BLaER1 (cell line): Measurements from ENCODE around the gene CRYZ.

Experiments used
- H3K27ac ChIP-seq: shearing (Covaris generic); formaldehyde crosslinking; 2 replicates; pipeline ENCODE4 v1.8.1; 2022
- H3K27me3 ChIP-seq: shearing (Covaris generic); formaldehyde crosslinking; 2 replicates; pipeline ENCODE4 v1.8.1; 2022
- H3K36me3 ChIP-seq: shearing (Covaris generic); formaldehyde crosslinking; 2 replicates; pipeline ENCODE4 v1.8.1; 2022
- H3K4me1 ChIP-seq: shearing (Covaris generic); formaldehyde crosslinking; 2 replicates; pipeline ENCODE4 v1.8.1; 2022
- H3K4me2 ChIP-seq: shearing (Covaris generic); formaldehyde crosslinking; 2 replicates; pipeline ENCODE4 v1.8.1; 2022
- H3K4me3 ChIP-seq: shearing (Covaris generic); formaldehyde crosslinking; 2 replicates; pipeline ENCODE4 v1.8.1; 2022
- H3K9ac ChIP-seq: shearing (Covaris generic); formaldehyde crosslinking; 2 replicates; pipeline ENCODE4 v1.8.1; 2022
- H3K9me3 ChIP-seq: shearing (Covaris generic); formaldehyde crosslinking; 2 replicates; pipeline ENCODE4 v1.8.1; 2022
- H4K20me1 ChIP-seq: shearing (Covaris generic); formaldehyde crosslinking; 2 replicates; pipeline ENCODE4 v1.8.1; 2022
- Cebpa-rat ChIP-seq: shearing (Covaris generic); IDR thresholded peaks from 2 replicates; pipeline ENCODE4 v1.8.1; 2022

The CRYZ gene, protein sequence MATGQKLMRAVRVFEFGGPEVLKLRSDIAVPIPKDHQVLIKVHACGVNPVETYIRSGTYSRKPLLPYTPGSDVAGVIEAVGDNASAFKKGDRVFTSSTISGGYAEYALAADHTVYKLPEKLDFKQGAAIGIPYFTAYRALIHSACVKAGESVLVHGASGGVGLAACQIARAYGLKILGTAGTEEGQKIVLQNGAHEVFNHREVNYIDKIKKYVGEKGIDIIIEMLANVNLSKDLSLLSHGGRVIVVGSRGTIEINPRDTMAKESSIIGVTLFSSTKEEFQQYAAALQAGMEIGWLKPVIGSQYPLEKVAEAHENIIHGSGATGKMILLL

DNA sequence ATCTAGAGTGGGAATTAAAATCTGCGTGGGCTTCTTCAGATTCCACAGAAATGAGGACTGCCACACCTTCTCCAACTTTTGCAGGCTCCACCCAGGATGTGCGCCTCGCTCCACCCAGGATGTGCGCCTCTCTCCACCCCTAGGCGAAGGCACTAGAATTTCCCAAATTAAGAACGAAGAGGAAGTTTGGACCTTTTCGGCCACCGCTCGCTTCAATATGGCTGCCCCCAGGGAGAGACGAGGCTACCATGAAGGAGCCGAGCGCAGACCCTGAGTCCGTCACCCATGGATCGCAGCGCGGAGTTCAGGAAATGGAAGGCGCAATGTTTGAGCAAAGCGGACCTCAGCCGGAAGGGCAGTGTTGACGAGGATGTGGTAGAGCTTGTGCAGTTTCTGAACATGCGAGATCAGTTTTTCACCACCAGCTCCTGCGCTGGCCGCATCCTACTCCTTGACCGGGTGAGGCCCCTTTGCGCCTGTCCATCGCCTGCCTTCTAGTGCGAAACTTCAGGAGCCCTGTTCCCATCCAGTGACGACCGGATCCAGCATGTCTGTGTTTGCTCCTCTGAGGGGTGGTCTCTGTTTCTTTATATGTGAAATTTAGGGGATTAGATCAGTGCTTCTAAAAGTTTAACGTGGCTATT, at the start of gene CRYZ, which contains the start of gene TYW3:
Gene CRYZ, minus strand, starts transcription at position 91 of the 644 bp plus-strand sequence. CDS start 8,229 bp downstream, outside the sequence.
Gene TYW3, plus strand, starts transcription at position 193 of the 644 bp plus-strand sequence. Its CDS starts 93 bp downstream, at position 286.
- Histone ChIP-seq H4K20me1 (no peaks in the 10 kb centered on the region), H3K9me3 (no peaks in the 10 kb centered on the region; the same call in 1 of the 2 replicates), H3K36me3 (peaks cover 16% of the 10 kb centered on the region), H3K4me1 (peaks cover 26% of the 10 kb centered on the region), H3K9ac (peak within 1 kb of the TSS; percentile 92), H3K27ac (peak within 1 kb of the TSS; percentile 92), H3K27me3 (no peaks in the 10 kb centered on the region), H3K4me3 (peak within 1 kb of the TSS; percentile 85), H3K4me2 (peak within 1 kb of the TSS; percentile 88)
- no peak for TF ChIP-seq Cebpa-rat

DNA sequence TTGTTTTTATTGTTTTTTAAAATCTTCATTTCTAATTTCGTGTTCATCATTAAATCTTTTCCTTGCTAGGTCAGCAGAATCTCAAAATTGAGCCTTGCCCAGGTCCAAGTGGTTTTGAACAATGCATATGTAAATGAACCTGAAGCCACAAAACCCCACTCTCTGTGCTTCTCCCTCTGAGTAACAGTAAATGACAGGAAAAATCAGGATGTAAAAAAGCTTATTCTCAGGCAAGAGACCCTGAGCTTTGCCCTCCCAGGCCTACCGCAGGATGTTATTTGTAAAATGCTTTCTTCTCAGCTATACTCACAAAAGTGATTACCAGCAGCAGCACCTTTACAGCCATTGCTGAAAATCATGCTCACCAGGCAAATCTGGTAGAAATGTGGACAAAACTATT, 47.7 kb upstream of the CRYZ start:
- TF ChIP-seq Cebpa-rat: no peak
- Histone ChIP-seq H3K9me3 (no peaks in the 10 kb centered on the region), H4K20me1 (no peaks in the 10 kb centered on the region), H3K4me1 (no peaks in the 10 kb centered on the region), H3K36me3 (no peaks in the 10 kb centered on the region), H3K27me3 (no peaks in the 10 kb centered on the region), H3K4me3 (no peak overlapping the region), H3K27ac (no peak overlapping the region), H3K4me2 (no peak overlapping the region), H3K9ac (no peak overlapping the region)

DNA sequence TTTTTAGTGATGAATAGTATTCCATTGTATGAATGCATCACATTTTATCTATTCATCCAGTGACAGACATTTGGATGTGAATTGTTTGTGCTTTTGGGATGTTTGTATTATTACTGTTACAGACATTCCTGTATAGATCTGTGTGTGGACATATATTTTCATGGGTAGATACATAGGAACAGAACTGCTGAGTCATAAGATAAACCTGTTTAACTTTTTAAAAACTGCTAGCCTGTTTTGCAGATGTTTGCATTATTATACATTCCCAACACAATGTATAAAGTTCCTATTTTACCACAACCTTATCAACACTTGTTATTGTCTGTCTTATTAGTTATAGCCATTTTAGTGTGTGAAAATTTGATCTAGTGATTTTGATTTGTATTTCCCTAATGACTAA, 46.9 kb upstream of the CRYZ start:
- no peak overlapping the region for H3K9ac ChIP-seq
- no peaks in the 10 kb centered on the region for H3K9me3 ChIP-seq
- no peak overlapping the region for H3K4me2 ChIP-seq
- no peaks in the 10 kb centered on the region for H3K4me1 ChIP-seq
- H3K27me3 ChIP-seq: no peaks in the 10 kb centered on the region
- TF ChIP-seq Cebpa-rat: no peak
- no peak overlapping the region for H3K27ac ChIP-seq
- no peaks in the 10 kb centered on the region for H3K36me3 ChIP-seq
- H3K4me3 ChIP-seq: no peak overlapping the region
- H4K20me1 ChIP-seq: no peaks in the 10 kb centered on the region

DNA sequence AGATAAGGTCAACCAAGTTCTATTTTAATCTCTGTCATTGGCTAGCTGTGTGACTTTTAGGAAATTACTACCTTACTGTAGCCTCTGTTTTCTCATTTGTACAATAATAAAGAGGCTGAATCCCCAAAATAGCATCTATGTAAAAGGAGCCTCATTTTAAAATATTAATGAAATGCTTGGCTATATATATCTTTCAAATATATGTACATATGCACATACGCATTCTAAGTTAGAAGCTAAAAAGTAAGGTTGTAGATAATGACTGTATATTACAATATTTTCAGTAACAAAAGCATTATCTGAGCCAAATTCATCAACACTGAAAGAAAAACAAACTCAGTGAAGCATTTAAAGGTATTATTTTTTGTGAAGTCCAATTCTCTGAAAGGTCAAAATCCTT, 44.7 kb upstream of the CRYZ start:
- no peaks in the 10 kb centered on the region for H3K9me3 ChIP-seq
- H3K4me1 ChIP-seq: no peaks in the 10 kb centered on the region
- no peak overlapping the region for H3K27ac ChIP-seq
- no peak overlapping the region for H3K9ac ChIP-seq
- H4K20me1 ChIP-seq: no peaks in the 10 kb centered on the region
- H3K4me2 ChIP-seq: no peak overlapping the region
- no peak for TF ChIP-seq Cebpa-rat
- no peaks in the 10 kb centered on the region for H3K27me3 ChIP-seq
- H3K4me3 ChIP-seq: no peak overlapping the region
- no peaks in the 10 kb centered on the region for H3K36me3 ChIP-seq

DNA sequence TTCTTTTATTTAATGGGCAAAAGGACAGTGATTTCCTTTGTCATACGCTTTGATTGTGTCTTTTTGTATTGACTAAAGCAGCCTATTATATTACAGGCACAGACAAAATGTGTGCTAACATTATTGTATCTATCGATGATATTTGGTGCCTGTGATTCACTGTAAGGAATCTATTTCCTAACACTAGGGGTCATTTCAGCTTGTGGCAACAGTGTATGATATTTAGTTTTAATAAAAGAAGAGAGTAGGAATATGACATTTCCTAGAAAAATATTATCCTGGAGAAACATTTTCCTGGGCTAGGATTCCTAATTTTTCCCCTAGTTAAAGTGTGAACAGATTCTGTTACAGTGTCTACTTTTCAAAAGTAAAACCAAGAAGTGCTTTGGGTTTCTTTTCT, 42.9 kb upstream of the CRYZ start:
- Histone ChIP-seq H3K4me2 (no peak overlapping the region), H3K9me3 (no peaks in the 10 kb centered on the region)
- no peak for TF ChIP-seq Cebpa-rat

DNA sequence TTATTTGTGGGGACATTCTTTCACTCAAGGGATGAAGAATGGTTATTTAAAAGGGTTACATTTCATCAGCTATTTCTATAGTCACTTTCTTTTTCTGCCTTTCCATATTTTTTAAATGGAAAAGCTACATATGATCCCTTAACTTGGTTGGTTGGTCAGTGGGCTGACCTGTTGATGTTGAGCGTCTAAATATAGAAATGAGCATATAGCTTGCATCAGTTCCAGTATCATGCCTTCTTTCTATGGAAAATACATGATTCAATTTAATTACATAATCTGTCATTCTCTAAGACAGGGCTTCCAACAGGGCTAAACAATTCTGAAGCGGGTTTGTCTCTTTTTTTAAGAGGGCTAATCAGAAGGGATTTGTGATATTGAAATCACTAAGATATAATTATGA, 40.7 kb upstream of the CRYZ start:
- no peaks in the 10 kb centered on the region for H3K27me3 ChIP-seq
- H3K27ac ChIP-seq: no peak overlapping the region
- no peaks in the 10 kb centered on the region for H3K9me3 ChIP-seq
- no peak overlapping the region for H3K9ac ChIP-seq
- TF ChIP-seq Cebpa-rat: no peak
- no peak overlapping the region for H3K4me3 ChIP-seq
- no peak overlapping the region for H3K4me2 ChIP-seq
- no peaks in the 10 kb centered on the region for H4K20me1 ChIP-seq
- H3K4me1 ChIP-seq: no peaks in the 10 kb centered on the region
- no peaks in the 10 kb centered on the region for H3K36me3 ChIP-seq

More for the DNA sequence above, 42.9 kb upstream of the CRYZ start:
- Histone ChIP-seq H3K36me3 (no peaks in the 10 kb centered on the region), H3K4me1 (no peaks in the 10 kb centered on the region), H4K20me1 (no peaks in the 10 kb centered on the region), H3K27me3 (no peaks in the 10 kb centered on the region), H3K9ac (no peak overlapping the region), H3K27ac (no peak overlapping the region), H3K4me3 (no peak overlapping the region)

DNA sequence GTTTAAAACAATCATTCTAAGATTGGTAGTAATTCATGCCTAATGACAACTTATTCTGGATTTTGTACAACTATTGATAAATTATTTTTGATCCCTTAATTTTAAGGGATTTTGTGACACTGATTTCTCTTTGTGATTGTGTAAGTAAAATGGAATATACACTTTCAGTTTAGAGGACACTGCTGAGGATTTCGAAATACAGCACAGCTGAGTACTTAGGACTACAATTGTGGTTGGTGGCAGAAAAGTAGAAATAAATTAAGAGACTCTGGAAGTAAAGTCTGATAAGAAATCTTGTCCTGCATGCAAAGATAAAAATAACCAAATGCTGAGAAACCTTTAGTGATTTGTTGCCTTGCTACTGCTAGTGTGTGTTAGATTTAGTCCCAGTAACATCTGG, 40.1 kb upstream of the CRYZ start:
- Histone ChIP-seq H3K36me3 (no peaks in the 10 kb centered on the region), H3K4me1 (no peaks in the 10 kb centered on the region), H3K27me3 (no peaks in the 10 kb centered on the region), H3K27ac (no peak overlapping the region), H3K4me2 (no peak overlapping the region), H3K9ac (no peak overlapping the region), H3K9me3 (no peaks in the 10 kb centered on the region), H4K20me1 (no peaks in the 10 kb centered on the region), H3K4me3 (no peak overlapping the region)
- no peak for TF ChIP-seq Cebpa-rat

DNA sequence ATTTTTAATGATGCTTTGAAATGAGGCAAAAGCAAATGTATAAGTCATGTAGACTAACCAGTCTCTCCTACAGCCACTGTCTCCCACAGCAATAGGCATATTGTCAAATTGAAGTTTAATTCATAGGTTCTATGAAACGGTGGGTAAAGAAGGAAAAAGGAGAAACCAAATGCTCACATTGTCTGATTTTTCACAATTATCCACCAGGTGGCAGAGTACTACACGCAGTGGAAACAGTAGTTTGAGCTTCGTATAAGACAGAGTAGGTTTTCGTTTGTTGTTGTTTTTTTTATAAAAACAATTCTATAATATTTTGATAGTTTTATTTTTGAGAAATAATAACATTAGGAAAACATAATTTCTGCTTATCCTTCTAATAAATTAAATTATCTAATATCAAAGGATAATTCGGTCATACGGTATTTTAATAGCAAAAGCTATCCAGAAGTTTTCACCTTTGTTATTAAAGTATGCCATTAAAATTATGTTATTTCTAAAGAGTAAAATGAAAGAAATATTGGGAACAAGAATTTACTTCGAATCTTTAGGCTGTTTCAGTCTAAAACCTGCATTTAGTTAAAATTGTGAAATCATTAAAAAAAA, 39.2 kb upstream of the CRYZ start:
- H3K36me3 ChIP-seq: no peaks in the 10 kb centered on the region
- no peaks in the 10 kb centered on the region for H4K20me1 ChIP-seq
- H3K27me3 ChIP-seq: no peaks in the 10 kb centered on the region
- no peaks in the 10 kb centered on the region for H3K9me3 ChIP-seq
- no peak overlapping the region for H3K27ac ChIP-seq
- H3K9ac ChIP-seq: no peak overlapping the region
- no peaks in the 10 kb centered on the region for H3K4me1 ChIP-seq
- no peak for TF ChIP-seq Cebpa-rat
- H3K4me2 ChIP-seq: no peak overlapping the region
- no peak overlapping the region for H3K4me3 ChIP-seq

DNA sequence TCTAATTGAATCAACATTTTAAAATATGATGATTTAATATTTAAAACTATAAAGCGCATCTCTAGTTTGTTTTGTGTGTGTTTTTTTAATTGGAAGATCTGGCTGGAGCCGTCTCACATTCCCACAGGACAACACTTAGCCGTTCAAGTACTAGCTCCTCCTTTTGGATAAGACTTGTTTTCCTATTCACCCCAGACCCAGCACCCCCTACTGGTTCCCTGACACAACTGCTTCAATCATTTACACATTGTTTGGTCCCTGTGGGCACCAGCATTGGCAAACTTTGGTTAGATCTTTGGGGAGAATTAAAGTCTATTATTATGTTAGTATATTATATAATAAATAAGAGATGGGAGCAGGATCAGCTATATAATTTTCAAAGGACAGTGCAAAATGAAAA, 34.6 kb upstream of the CRYZ start:
- Histone ChIP-seq H3K27me3 (no peaks in the 10 kb centered on the region), H3K4me1 (no peaks in the 10 kb centered on the region), H3K4me2 (no peak overlapping the region), H3K9ac (no peak overlapping the region), H3K4me3 (no peak overlapping the region), H3K36me3 (peaks cover 21% of the 10 kb centered on the region), H4K20me1 (no peaks in the 10 kb centered on the region), H3K27ac (no peak overlapping the region), H3K9me3 (no peaks in the 10 kb centered on the region)
- TF ChIP-seq Cebpa-rat: no peak

DNA sequence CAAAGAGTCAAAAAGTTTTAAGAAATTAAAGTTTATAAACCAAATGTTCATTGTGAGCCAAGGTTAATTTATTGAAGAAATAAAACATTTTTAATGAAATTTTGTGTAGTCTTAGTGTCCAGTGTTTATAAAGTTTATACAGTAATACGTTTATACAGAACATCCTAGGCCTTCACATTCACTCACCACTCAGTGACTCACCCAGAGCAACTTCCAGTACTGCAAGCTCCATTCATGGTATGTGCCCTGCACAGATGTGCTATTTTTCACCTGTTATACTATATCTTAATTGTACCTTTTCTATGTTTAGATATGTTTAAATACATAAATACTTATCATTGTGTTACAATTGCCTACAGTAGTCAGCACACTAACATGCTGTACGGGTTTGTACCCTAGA, 33.7 kb upstream of the CRYZ start:
- Histone ChIP-seq H3K27me3 (no peaks in the 10 kb centered on the region), H3K27ac (no peak overlapping the region), H3K4me3 (no peak overlapping the region), H3K36me3 (peaks cover 27% of the 10 kb centered on the region), H3K9ac (no peak overlapping the region), H3K4me1 (no peaks in the 10 kb centered on the region), H3K9me3 (no peaks in the 10 kb centered on the region), H3K4me2 (no peak overlapping the region), H4K20me1 (no peaks in the 10 kb centered on the region)
- TF ChIP-seq Cebpa-rat: no peak
